AG09309 (cell line): Measurements from ENCODE around the gene NENF.

Experiments
- DNase-seq: peaks from one replicate; pipeline ENCODE4 v3.0.0-alpha.2; 2010; ENCODE audit warnings: low read depth
- H3K4me3 ChIP-seq: 2 replicates; pipeline ENCODE4 v1.5.1; 2011; ENCODE audit warnings: mild to moderate bottlenecking, low read depth, low read length, moderate library complexity; ENCODE audit not compliant: control insufficient read depth
- CTCF ChIP-seq: IDR thresholded peaks from 2 replicates; pipeline ENCODE4 v1.5.1; 2011; ENCODE audit warnings: mild to moderate bottlenecking, low read depth, low read length, inconsistent platforms; ENCODE audit not compliant: insufficient read depth, control insufficient read depth; ENCODE audit errors: missing control alignments

Gene NENF

GRCh38 chr1:212452323-212453155 is 19.8 kb downstream of the NENF start:
- TF ChIP-seq CTCF, result no peak
- no peak overlapping the region for H3K4me3 ChIP-seq
- peak; percentile 20 for DNase-seq

GRCh38 chr1:212453156-212453857 is 20.6 kb downstream of the NENF start:
- no peak for DNase-seq
- no peak for TF ChIP-seq CTCF
- no peak overlapping the region for H3K4me3 ChIP-seq

GRCh38 chr1:212454741-212455140 is 22.0 kb downstream of the NENF start:
- DNase-seq, result no peak
- TF ChIP-seq CTCF, result no peak
- H3K4me3 ChIP-seq, result no peak overlapping the region

GRCh38 chr1:212455401-212455800 is 22.7 kb downstream of the NENF start:
- TF ChIP-seq CTCF, result no peak
- no peak for DNase-seq
- H3K4me3 ChIP-seq, result no peak overlapping the region

GRCh38 chr1:212455803-212456528 is 23.2 kb downstream of the NENF start:
- peak; percentile 98 for TF ChIP-seq CTCF
- peak; percentile 56 for DNase-seq
- H3K4me3 ChIP-seq, result no peak overlapping the region

- no peak for DNase-seq
- TF ChIP-seq CTCF, result peak; percentile 59
- H3K4me3 ChIP-seq, result no peak overlapping the region
These were observed 25.1 kb downstream of the NENF start for GRCh38 chr1:212457740-212458338.
